B cell (primary cell): ENCODE measurements around the gene ECT2L. TPM values are rescaled to one million over a fixed set of nuclear protein-coding genes. Genes with fewer than 3 reads are reported as not detected.

Source experiments
- ATAC-seq: fragments of 200-7000 bp; cut with Tn5 transposase; one replicate; pipeline ENCODE4 v1.10.0; 2021; ENCODE audit warnings: low read depth, mild to moderate bottlenecking, moderate number of reproducible peaks, moderate library complexity
- CTCF ChIA-PET: fragments of 350-600 bp; sonication (Branson Sonifier 250); formaldehyde crosslinking; loops from one replicate; lab custom pipeline; 2021; ENCODE audit warnings: antibody characterized with exemption, inconsistent platforms; lab: Charles Lee
- POLR2A ChIA-PET: fragments of 350-600 bp; sonication (Branson Sonifier 250); formaldehyde crosslinking; loops from one replicate; lab custom pipeline; 2021; ENCODE audit warnings: antibody characterized with exemption; lab: Charles Lee
- DNase-seq: peaks from one replicate; pipeline ENCODE4 v3.0.0; 2013
- H2AFZ ChIP-seq: 2 replicates; pipeline ENCODE4 v1.6.1; 2012; ENCODE audit warnings: mild to moderate bottlenecking, low read depth, low read length; ENCODE audit not compliant: insufficient read depth, poor library complexity, severe bottlenecking
- H3K27ac ChIP-seq, 2 donors: 1 replicate in 1 of 2; 2 replicates in 1 of 2; pipeline ENCODE4 v1.5.1; 2012 to 2013; ENCODE audit warnings: low read length in 2 of 2, mild to moderate bottlenecking in 2 of 2, moderate library complexity in 1 of 2
- H3K27me3 ChIP-seq, 4 experiments: fragments of 200-600 bp in 1 of 4; sonication (generic) in 1 of 4; replicated peaks in 1 of 4; 1 replicate in 2 of 4; 2 replicates in 2 of 4; pipeline versions ENCODE4 v1.6.1 to v1.7.0; 2013 to 2016; ENCODE audit warnings: low read length in 3 of 4, mild to moderate bottlenecking in 2 of 4, mixed read lengths in 1 of 4, moderate library complexity in 1 of 4; ENCODE audit not compliant: insufficient read depth in 4 of 4, control insufficient read depth in 3 of 4; ENCODE audit errors: control extremely low read depth in 1 of 4
- H3K36me3 ChIP-seq, 2 experiments: replicated peaks in 1 of 2; 1 replicate in 1 of 2; 2 replicates in 1 of 2; pipeline versions ENCODE4 v1.6.1 to v1.7.1; 2013; ENCODE audit warnings: low read length in 1 of 2; ENCODE audit not compliant: insufficient read depth in 2 of 2, control insufficient read depth in 1 of 2; ENCODE audit errors: control extremely low read depth in 1 of 2, extremely low read depth in 1 of 2
- H3K4me1 ChIP-seq, 2 donors: fragments of 200-600 bp in 1 of 2; sonication (generic) in 1 of 2; 1 replicate in 1 of 2; 2 replicates in 1 of 2; pipeline versions ENCODE4 v1.5.1 to v1.6.1; 2013 to 2017; ENCODE audit warnings: low read length in 2 of 2; ENCODE audit not compliant: control insufficient read depth in 2 of 2, insufficient read depth in 2 of 2
- H3K4me2 ChIP-seq: replicated peaks from 2 replicates; pipeline ENCODE3; 2012; ENCODE audit warnings: mild to moderate bottlenecking, low read depth, low read length; ENCODE audit not compliant: poor library complexity, severe bottlenecking
- H3K4me3 ChIP-seq, 5 experiments: fragments of 200-600 bp in 1 of 5; sonication (generic) in 1 of 5; 1 replicate in 3 of 5; 2 replicates in 2 of 5; pipeline versions ENCODE4 v1.5.1 to v1.7.0; 2011 to 2016; ENCODE audit warnings: low read length in 4 of 5, mild to moderate bottlenecking in 4 of 5, low read depth in 2 of 5, control low read depth in 1 of 5, moderate library complexity in 1 of 5; ENCODE audit not compliant: insufficient read depth in 1 of 5; ENCODE audit errors: control extremely low read depth in 1 of 5, extremely low read depth in 1 of 5
- H3K79me2 ChIP-seq: fragments of 200-600 bp; sonication (generic); one replicate; pipeline ENCODE4 v1.6.0; 2016; ENCODE audit warnings: low read length; ENCODE audit not compliant: control insufficient read depth, insufficient read depth
- H3K9ac ChIP-seq: fragments of 200-600 bp; sonication (generic); 2 replicates; pipeline ENCODE4 v1.6.1; 2017; ENCODE audit warnings: mild to moderate bottlenecking, low read length, moderate library complexity
- H3K9me3 ChIP-seq, 3 donors: one replicate each; pipeline versions ENCODE4 v1.6.1 to v1.7.1; 2013; ENCODE audit warnings: low read length in 2 of 3; ENCODE audit not compliant: control insufficient read depth in 2 of 3, insufficient read depth in 1 of 3; ENCODE audit errors: control extremely low read depth in 1 of 3
- H4K20me1 ChIP-seq: 2 replicates; pipeline ENCODE4 v1.6.0; 2012; ENCODE audit warnings: mild to moderate bottlenecking, low read length; ENCODE audit not compliant: insufficient read depth, control insufficient read depth, poor library complexity, severe bottlenecking
- H3K27ac Mint-ChIP-seq: one replicate; pipeline ENCODE4 v1.8.0; 2021; ENCODE audit warnings: mixed read lengths
- H3K27me3 Mint-ChIP-seq: one replicate; pipeline ENCODE4 v1.8.0; 2021; ENCODE audit warnings: mixed read lengths
- H3K4me1 Mint-ChIP-seq: one replicate; pipeline ENCODE4 v1.8.0; 2021; ENCODE audit warnings: mixed read lengths
- H3K4me3 Mint-ChIP-seq: one replicate; pipeline ENCODE4 v1.8.0; 2021; ENCODE audit warnings: mixed read lengths
- H3K9me3 Mint-ChIP-seq: one replicate; pipeline ENCODE4 v1.8.0; 2022; ENCODE audit warnings: mixed read lengths; ENCODE audit not compliant: insufficient read depth
- CTCF ChIP-seq: fragments of 200-600 bp; IDR thresholded peaks from one replicate; pipeline ENCODE4 v1.8.0; 2022; ENCODE audit warnings: antibody characterized with exemption, mild to moderate bottlenecking
- EZH2 ChIP-seq: IDR thresholded peaks from 2 replicates; pipeline ENCODE4 v1.6.1; 2012; ENCODE audit warnings: borderline replicate concordance, low read depth, mild to moderate bottlenecking, moderate library complexity, low read length; ENCODE audit not compliant: insufficient read depth, poor library complexity, severe bottlenecking
- WGBS: methylation state at CpG from one replicate; pipeline ENCODE4 v1.1.5; 2013; ENCODE audit warnings: missing lambda C conversion rate; ENCODE audit not compliant: insufficient coverage; 5-methylcytosine and 5-hydroxymethylcytosine counted together
- intact Hi-C: fragments of 100-400 bp; cut with micrococcal nuclease; formaldehyde crosslinking; loops from one replicate; pipeline ENCODE4 v1.10.0; 2022
- polyA plus RNA-seq: library from polyadenylated mRNA; depleted of rRNA; stranded (reverse); fragments of >200 nt; gene quantifications from 2 replicates; pipeline ENCODE4 v1.2.3, GENCODE V29; 2012
- total RNA-seq, 2 donors: library from RNA; stranded (reverse); fragments of 120-200 nt in 1 of 2; gene quantifications; 1 replicate in 1 of 2; 2 replicates in 1 of 2; pipeline versions ENCODE4 v1.2.3 to v1.2.4, GENCODE V29; 2013 to 2022

The ECT2L gene
- total and polyA plus RNA-seq, 2 donors (not counting 1 experiment from before 2014, with no cell fraction given): not detected

GRCh38 chr6:138785079-138785478 lies 10.8 kb upstream of the ECT2L start:
- Histone ChIP-seq H3K9ac (no peak overlapping the region), H3K4me1 (no peaks in the 10 kb centered on the region), H3K9me3 (no peaks in the 10 kb centered on the region), H3K79me2 (no peaks in the 10 kb centered on the region), H2AFZ (no peak overlapping the region), H3K36me3 (peaks cover 4 to 61% of the 10 kb centered on the region in 2 experiments), H4K20me1 (no peaks in the 10 kb centered on the region), H3K4me2 (no peak overlapping the region), H3K4me3 (no peak overlapping the region), H3K27ac (no peak overlapping the region), H3K27me3 (no peaks in the 10 kb centered on the region)
- Mint-ChIP-seq H3K9me3 (no peaks in the 10 kb centered on the region), H3K27ac (no peak overlapping the region), H3K4me1 (no peaks in the 10 kb centered on the region), H3K27me3 (no peaks in the 10 kb centered on the region), H3K4me3 (no peak overlapping the region)
- ATAC-seq: no peak
- TF ChIP-seq CTCF (no peak), EZH2 (no peak)
- no CpG with 5 or more reads among the region's 4 CpGs for WGBS
- intact Hi-C loops: no loop called here
- no peak for DNase-seq
- POLR2A ChIA-PET: no interaction called here
- CTCF ChIA-PET: no interaction called here

- ATAC-seq: no peak
- no peaks in the 10 kb centered on the region for H3K9me3 ChIP-seq
- intact Hi-C loops: no loop called here
- no peaks in the 10 kb centered on the region for H3K4me1 ChIP-seq
- H3K4me2 ChIP-seq: no peak overlapping the region
- Mint-ChIP-seq H3K9me3 (no peaks in the 10 kb centered on the region), H3K4me1 (no peaks in the 10 kb centered on the region), H3K27me3 (no peaks in the 10 kb centered on the region), H3K4me3 (no peak overlapping the region), H3K27ac (no peak overlapping the region)
- TF ChIP-seq CTCF (no peak), EZH2 (no peak)
- 100% methylated on average over 1 of the region's 3 CpGs for WGBS
- ChIA-PET CTCF (interaction anchor here (0.5 kb wide), 1 partner anchor 262 kb away, joined by 5 read pairs; no protein-coding TSS in a partner anchor), POLR2A (no interaction called here)
- H4K20me1 ChIP-seq: no peaks in the 10 kb centered on the region
- DNase-seq: no peak
- H3K27ac ChIP-seq: no peak overlapping the region
- no peaks in the 10 kb centered on the region for H3K79me2 ChIP-seq
- H3K27me3 ChIP-seq: no peaks in the 10 kb centered on the region
- peaks cover 4 to 65% of the 10 kb centered on the region in 2 experiments for H3K36me3 ChIP-seq
- H3K9ac ChIP-seq: no peak overlapping the region
- no peak overlapping the region for H2AFZ ChIP-seq
- no peak overlapping the region for H3K4me3 ChIP-seq
Measured at GRCh38 chr6:138785980-138786379, 9.9 kb upstream of the ECT2L start.
